HG03457 (cell line): ENCODE data around the gene KCNJ14.

Source experiments
- ATAC-seq: cut with Tn5 transposase; IDR thresholded peaks from one replicate; pipeline ENCODE4 v1.9.1; 2021; ENCODE audit warnings: moderate number of reproducible peaks; ENCODE audit not compliant: unreplicated experiment

Gene KCNJ14

GRCh38 chr19:48455171-48455907 lies at the start of gene KCNJ14:
Gene KCNJ14, plus strand, starts transcription at chr19:48455574. Its CDS starts 6,151 bp downstream, at chr19:48461725.
- ATAC-seq: no peak

DNA sequence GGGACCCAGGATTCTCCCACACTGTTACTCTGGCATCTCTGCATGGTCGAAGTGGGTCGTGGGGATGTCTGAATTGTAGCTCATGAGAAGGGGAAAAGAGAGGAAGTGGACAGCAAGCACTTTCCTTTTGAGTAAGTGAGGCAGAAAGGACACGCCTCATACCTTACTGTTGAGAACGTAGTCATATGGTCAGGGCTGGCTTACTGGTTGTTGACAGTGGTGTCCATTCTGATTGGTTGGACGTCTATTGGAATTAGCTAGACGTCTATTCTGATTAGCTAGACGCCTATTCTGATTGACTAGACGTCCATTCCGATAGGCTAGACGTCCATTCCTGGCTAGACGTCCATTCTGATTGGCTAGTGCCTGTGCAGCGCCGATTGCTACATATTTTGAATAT lies 49.5 kb upstream of the KCNJ14 start:
- no peak for ATAC-seq

GRCh38 chr19:48413879-48414587 lies 41.3 kb upstream of the KCNJ14 start:
- no peak for ATAC-seq

DNA sequence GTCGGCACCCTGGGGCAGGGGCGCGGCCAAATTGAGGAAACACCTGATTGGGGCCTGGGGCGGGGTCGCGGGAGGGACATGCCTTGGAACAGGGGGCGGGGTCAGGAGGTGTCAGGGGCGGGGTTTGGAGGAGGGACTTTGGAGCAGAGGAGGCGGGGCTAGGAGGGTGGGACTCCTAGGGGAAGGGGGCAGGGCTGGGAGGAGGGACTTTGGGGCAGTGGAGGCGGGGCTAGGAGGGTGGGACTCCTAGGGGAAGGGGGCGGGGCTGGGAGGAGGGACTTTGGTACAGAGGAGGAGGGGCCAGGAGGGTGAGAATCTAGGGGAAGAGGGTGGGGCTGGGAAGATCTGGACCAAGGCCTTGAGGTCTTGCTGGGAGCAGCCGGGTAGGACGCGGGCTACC lies 40.0 kb upstream of the KCNJ14 start:
- no peak for ATAC-seq

- ATAC-seq: no peak
Observed at GRCh38 chr19:48415806-48416221, 39.6 kb upstream of the KCNJ14 start.

DNA sequence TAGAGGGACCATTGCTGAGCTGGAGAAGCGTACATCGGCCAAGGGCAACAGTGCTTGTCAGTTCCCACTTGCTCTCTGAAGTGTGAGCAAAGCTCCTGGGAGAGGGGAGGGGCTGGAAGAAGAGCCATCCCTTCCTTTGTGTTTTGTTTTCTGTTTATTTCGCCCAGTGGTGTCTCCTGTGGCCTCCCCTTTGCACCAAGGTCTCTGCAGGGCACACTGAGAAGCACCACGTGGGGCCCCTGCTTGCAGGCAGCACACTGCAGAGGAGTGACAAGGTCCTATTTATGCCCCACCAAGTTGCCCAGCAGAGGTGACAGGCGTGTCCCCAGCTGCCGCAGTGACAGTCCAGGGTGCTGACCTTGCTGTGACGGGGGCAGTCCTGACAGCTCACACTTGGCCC lies 38.0 kb upstream of the KCNJ14 start:
- no peak for ATAC-seq

DNA sequence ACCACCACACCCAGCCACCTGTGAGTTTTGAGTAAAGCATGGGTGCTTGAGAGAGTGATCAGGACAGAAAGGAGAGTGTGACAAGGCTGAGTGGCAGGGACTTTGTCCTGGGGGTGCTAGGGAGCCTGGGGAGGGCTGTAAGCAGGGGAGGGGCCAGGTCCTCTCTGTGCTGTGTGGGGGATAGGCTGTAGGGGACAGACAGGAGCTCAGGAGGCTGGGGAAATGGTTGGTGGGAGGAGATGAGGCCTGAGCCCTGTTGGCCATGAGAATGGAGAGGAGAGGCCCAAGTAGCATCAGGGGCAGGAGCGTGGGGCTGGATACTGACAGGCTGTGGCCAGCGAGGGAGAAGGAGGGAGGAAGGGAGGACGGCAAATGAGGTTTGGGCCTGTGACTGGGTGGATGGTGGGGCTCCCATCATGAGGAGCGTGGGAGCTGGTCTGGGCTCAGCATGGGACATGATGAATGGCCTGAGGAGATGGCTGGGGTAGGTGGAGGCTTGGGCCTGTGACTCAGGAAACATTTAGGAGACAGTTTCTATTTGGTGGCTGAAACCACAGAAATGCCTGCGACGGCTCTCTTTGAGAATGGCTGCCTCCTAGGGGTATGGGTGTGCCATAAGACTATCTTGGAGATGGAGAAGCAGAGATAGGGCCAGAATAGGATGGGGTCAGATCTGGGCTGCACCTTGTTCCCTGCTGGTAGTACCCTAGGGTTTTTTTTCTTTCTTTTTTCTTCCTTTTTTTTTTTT lies 36.9 kb upstream of the KCNJ14 start:
- no peak for ATAC-seq

DNA sequence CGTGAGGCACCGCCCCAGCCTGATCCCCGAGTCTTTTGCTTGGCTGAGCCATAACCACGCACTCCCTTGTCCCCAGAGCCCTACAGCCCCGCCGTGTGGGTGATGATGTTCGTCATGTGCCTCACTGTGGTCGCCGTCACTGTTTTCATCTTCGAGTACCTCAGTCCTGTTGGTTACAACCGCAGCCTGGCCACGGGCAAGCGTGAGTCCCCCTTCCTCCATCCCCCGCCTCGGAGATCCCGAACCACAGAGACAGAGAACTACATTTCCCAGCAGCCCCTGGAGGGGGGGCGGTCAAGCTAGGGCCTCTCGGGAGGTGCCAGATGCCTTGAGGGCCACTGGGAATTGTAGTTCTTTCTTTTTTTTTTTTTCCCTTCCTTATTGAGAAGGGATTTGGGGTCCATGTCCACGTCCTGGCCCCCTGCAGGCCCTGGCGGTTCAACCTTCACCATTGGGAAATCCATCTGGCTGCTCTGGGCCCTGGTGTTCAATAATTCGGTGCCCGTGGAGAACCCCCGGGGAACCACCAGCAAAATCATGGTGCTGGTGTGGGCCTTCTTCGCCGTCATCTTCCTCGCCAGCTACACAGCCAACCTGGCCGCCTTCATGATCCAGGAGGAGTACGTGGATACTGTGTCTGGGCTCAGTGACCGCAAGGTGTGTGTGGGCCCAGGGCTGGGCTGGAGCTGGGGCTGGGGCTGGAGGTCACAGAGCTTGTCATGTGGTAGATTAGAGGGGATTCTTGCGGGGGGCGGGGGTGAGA lies 36.0 kb upstream of the KCNJ14 start:
- ATAC-seq: no peak

DNA sequence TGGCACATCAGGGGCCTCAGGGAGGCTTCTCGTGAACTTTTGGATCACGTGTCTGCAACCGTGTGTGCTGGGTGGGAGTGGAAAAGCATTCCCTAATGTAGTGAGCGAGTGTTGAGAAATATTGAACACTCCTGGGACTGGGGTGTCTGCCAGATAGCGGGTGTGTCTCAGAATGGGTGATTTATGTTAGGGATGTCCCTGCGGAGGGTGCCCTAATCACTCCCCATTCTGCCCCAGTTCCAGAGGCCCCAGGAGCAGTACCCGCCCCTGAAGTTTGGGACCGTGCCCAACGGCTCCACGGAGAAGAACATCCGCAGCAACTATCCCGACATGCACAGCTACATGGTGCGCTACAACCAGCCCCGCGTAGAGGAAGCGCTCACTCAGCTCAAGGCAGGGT lies 33.8 kb upstream of the KCNJ14 start:
- no peak for ATAC-seq

- ATAC-seq: no peak
Observed at GRCh38 chr19:48424694-48425219, 30.6 kb upstream of the KCNJ14 start.

GRCh38 chr19:48428670-48429069 lies 26.7 kb upstream of the KCNJ14 start:
- ATAC-seq: no peak

DNA sequence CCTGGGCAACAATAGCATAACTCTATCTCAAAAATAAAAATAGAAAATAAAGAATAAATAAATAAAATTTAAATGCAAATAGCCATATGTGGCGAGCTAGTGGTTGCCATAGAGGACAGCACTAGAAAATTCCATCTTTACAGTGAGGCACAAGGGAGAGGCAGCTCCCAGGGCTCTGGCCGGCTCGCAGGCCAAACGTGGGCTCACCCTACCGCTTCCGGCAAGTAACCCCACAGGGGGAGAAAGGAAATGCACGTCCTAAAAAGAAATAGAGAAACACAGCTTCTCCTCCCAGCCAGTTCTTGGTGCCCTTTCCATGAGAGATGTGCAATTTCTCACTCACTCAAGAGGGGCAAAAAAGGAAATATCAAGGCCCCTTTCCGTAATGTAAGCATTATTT lies 22.0 kb upstream of the KCNJ14 start:
- ATAC-seq: no peak

DNA sequence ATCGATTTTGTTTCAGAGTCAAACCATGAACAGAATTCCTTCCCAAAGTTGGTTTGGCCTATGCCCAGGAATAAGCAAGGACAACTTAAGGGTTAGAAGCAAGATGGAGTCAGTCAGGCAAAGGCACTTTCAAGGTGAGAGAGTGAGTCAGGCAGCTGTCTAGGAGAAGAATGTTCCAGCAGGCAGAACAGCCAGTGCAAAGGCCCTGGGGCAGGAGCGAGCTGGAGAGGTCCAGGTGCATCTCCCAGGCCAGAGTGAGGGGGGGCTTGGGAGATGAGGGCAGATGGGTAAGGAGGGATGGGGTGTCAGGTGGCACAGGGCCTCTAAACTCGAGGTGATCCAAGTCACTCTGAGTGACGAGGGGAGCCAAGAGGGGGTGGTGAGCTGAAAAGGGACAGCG lies 18.8 kb upstream of the KCNJ14 start:
- no peak for ATAC-seq

DNA sequence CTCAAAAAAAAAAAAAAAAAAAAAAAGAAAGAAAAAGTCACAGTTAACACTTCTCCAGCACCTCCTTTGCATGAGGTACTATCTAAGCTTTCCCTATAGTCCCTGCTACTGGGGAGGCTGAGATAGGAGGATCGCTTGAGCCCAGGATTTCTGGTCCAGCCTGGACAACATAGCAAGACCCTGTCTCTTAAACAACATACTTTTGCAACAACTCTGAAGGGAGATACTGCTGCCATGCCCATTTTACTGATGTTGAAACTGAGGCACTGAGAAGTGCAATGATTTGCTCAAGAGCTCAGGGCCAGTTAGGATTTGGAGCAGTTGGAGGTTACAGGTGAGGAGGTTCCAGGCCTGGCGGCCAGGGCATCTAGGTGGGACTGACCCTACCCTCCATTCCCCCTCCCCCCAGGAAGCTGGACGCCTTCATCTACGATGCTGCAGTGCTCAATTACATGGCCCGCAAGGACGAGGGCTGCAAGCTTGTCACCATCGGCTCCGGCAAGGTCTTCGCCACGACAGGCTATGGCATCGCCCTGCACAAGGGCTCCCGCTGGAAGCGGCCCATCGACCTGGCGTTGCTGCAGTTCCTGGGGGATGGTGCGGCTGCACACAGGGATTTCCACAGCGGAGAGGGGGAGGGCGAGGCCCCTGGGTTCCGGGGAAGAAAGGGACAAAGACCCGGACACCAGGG lies 13.9 kb upstream of the KCNJ14 start:
- no peak for ATAC-seq

DNA sequence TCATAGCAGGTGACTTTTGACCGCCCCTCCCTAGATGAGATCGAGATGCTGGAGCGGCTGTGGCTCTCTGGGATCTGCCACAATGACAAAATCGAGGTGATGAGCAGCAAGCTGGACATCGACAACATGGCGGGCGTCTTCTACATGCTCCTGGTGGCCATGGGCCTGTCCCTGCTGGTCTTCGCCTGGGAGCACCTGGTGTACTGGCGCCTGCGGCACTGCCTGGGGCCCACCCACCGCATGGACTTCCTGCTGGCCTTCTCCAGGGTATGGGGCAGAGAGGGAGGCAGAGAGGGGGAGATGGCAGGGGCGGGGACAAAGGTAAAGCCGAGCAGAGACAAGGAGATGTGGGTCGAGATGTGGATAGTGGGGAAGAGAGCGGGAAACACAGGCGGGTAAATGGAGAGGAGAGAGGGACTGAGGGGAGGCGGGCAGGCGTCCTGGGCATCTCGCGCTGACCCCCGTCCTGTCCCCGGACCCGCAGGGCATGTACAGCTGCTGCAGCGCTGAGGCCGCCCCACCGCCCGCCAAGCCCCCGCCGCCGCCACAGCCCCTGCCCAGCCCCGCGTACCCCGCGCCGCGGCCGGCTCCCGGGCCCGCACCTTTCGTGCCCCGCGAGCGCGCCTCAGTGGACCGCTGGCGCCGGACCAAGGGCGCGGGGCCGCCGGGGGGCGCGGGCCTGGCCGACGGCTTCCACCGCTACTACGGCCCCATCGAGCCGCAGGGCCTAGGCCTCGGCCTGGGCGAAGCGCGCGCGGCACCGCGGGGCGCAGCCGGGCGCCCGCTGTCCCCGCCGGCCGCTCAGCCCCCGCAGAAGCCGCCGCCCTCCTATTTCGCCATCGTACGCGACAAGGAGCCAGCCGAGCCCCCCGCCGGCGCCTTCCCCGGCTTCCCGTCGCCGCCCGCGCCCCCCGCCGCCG lies 13.0 kb upstream of the KCNJ14 start:
- no peak for ATAC-seq

GRCh38 chr19:48443256-48443655 lies 12.1 kb upstream of the KCNJ14 start:
- no peak for ATAC-seq

- ATAC-seq: no peak
Observed at GRCh38 chr19:48443731-48444128, 11.6 kb upstream of the KCNJ14 start.

- no peak for ATAC-seq
Observed at GRCh38 chr19:48444129-48444935, 11.0 kb upstream of the KCNJ14 start.

- no peak for ATAC-seq
Observed at GRCh38 chr19:48444936-48445200, 10.5 kb upstream of the KCNJ14 start.
